Measurements from ENCODE around the gene SF3B4.

GRCh38 chr1:149914545-149914944 is 13.1 kb downstream of the SF3B4 start:
- TF ChIP-seq CTCF (IDR thresholded peaks at IDR 0.05) (no peak), POLR2A (IDR thresholded peaks at IDR 0.05) (no peak)

All from upper lobe of left lung (tissue), 4 donors.